NCI-H82 (cell line): ENCODE results near the gene CREB5.

Experiments
- DNase-seq: peaks from one replicate; lab custom pipeline; 2025; lab: John Stamatoyannopoulos, UW

CREB5 gene

GRCh38 chr7:28708033-28708951 lies 296.0 kb downstream of the CREB5 start:
- DNase-seq = peak; percentile 42

GRCh38 chr7:28709748-28710147 lies 297.4 kb downstream of the CREB5 start:
- no peak for DNase-seq

- no peak for DNase-seq
Observed at GRCh38 chr7:28711114-28711513, 298.8 kb downstream of the CREB5 start.

GRCh38 chr7:28714459-28715120 lies 302.3 kb downstream of the CREB5 start:
- DNase-seq = no peak

- no peak for DNase-seq
Observed at GRCh38 chr7:28717445-28718054, 305.2 kb downstream of the CREB5 start.

- DNase-seq = no peak
Observed at GRCh38 chr7:28718055-28718481, 305.8 kb downstream of the CREB5 start.

- no peak for DNase-seq
Observed at GRCh38 chr7:28718545-28718944, 306.2 kb downstream of the CREB5 start.

- DNase-seq = no peak
Observed at GRCh38 chr7:28722684-28723083, 310.4 kb downstream of the CREB5 start.

- no peak for DNase-seq
Observed at GRCh38 chr7:28723336-28723735, 311.0 kb downstream of the CREB5 start.

- DNase-seq = no peak
Observed at GRCh38 chr7:28724563-28724962, 312.2 kb downstream of the CREB5 start.

- no peak for DNase-seq
Observed at GRCh38 chr7:28725045-28725642, 312.8 kb downstream of the CREB5 start.

- no peak for DNase-seq
Observed at GRCh38 chr7:28725911-28726310, 313.6 kb downstream of the CREB5 start.

- no peak for DNase-seq
Observed at GRCh38 chr7:28726555-28726954, 314.2 kb downstream of the CREB5 start.

- no peak for DNase-seq
Observed at GRCh38 chr7:28729281-28729680, 317.0 kb downstream of the CREB5 start.

- DNase-seq = no peak
Observed at GRCh38 chr7:28729727-28730126, 317.4 kb downstream of the CREB5 start.

GRCh38 chr7:28731092-28731658 lies 318.9 kb downstream of the CREB5 start:
- DNase-seq = no peak

- DNase-seq = no peak
Observed at GRCh38 chr7:28732071-28732869, 320.0 kb downstream of the CREB5 start.

GRCh38 chr7:28733035-28733434 lies 320.7 kb downstream of the CREB5 start:
- no peak for DNase-seq

GRCh38 chr7:28738412-28738811 lies 326.1 kb downstream of the CREB5 start:
- no peak for DNase-seq

- DNase-seq = no peak
Observed at GRCh38 chr7:28739128-28739527, 326.8 kb downstream of the CREB5 start.

- DNase-seq = peak; percentile 93
Observed at GRCh38 chr7:28739826-28740225, 327.5 kb downstream of the CREB5 start.
